GM18502 (cell line): ENCODE results near the gene SLC7A10.

Experiments used
- ATAC-seq: cut with Tn5 transposase; IDR thresholded peaks from one replicate; pipeline ENCODE4 v1.9.1; 2021; ENCODE audit warnings: mild to moderate bottlenecking; ENCODE audit not compliant: unreplicated experiment, poor library complexity

SLC7A10 gene

GRCh38 chr19:33255781-33256180 is 30.1 kb upstream of the SLC7A10 start:
- no peak for ATAC-seq

- ATAC-seq: no peak
Observed at GRCh38 chr19:33254245-33254824, 28.7 kb upstream of the SLC7A10 start.

- no peak for ATAC-seq
Observed at GRCh38 chr19:33252971-33253370, 27.3 kb upstream of the SLC7A10 start.

- no peak for ATAC-seq
Observed at GRCh38 chr19:33252418-33252962, 26.8 kb upstream of the SLC7A10 start.

GRCh38 chr19:33251526-33252090 is 26.0 kb upstream of the SLC7A10 start:
- no peak for ATAC-seq

- no peak for ATAC-seq
Observed at GRCh38 chr19:33251076-33251475, 25.4 kb upstream of the SLC7A10 start.

- ATAC-seq: no peak
Observed at GRCh38 chr19:33250500-33250899, 24.9 kb upstream of the SLC7A10 start.

- ATAC-seq: no peak
Observed at GRCh38 chr19:33249740-33250366, 24.2 kb upstream of the SLC7A10 start.

GRCh38 chr19:33248954-33249613 is 23.4 kb upstream of the SLC7A10 start:
- ATAC-seq: no peak

- no peak for ATAC-seq
Observed at GRCh38 chr19:33248553-33248953, 22.9 kb upstream of the SLC7A10 start.

- ATAC-seq: no peak
Observed at GRCh38 chr19:33248104-33248503, 22.5 kb upstream of the SLC7A10 start.

GRCh38 chr19:33247441-33247819 is 21.8 kb upstream of the SLC7A10 start:
- no peak for ATAC-seq

GRCh38 chr19:33246709-33247440 is 21.2 kb upstream of the SLC7A10 start:
- ATAC-seq: no peak

- ATAC-seq: no peak
Observed at GRCh38 chr19:33245948-33246708, 20.5 kb upstream of the SLC7A10 start.

- no peak for ATAC-seq
Observed at GRCh38 chr19:33242911-33243310, 17.3 kb upstream of the SLC7A10 start.

GRCh38 chr19:33242131-33242530 is 16.5 kb upstream of the SLC7A10 start:
- no peak for ATAC-seq

GRCh38 chr19:33241530-33242101 is 16.0 kb upstream of the SLC7A10 start:
- no peak for ATAC-seq

- ATAC-seq: no peak
Observed at GRCh38 chr19:33241091-33241529, 15.5 kb upstream of the SLC7A10 start.

GRCh38 chr19:33240181-33240771 is 14.6 kb upstream of the SLC7A10 start:
- ATAC-seq: no peak
